SK-N-SH (cell line): ENCODE results near the gene IGFL1.

Source experiments
- CHD2 ChIP-seq: fragments of 150-350 bp; IDR thresholded peaks from 2 replicates; pipeline ENCODE4 v1.6.1; 2018; ENCODE audit warnings: low read length; ENCODE audit not compliant: partially characterized antibody
- CTCF ChIP-seq: fragments of 200-600 bp; sonication (generic); IDR thresholded peaks from 2 replicates; pipeline ENCODE4 v1.6.1; 2017; ENCODE audit warnings: antibody characterized with exemption, mild to moderate bottlenecking, moderate library complexity
- MXI1 ChIP-seq: IDR thresholded peaks from 2 replicates; pipeline ENCODE4 v1.6.1; 2012; ENCODE audit warnings: mild to moderate bottlenecking, low read depth, low read length, improper control_type of control experiment
- PBX3 ChIP-seq: IDR thresholded peaks from 2 replicates; pipeline ENCODE4; 2012
- YY1 ChIP-seq: IDR thresholded peaks from 2 replicates; pipeline ENCODE4 v1.4.0; 2012; ENCODE audit warnings: low read depth, mild to moderate bottlenecking

- no peak for TF ChIP-seq CHD2
- TF ChIP-seq CTCF: no peak
- TF ChIP-seq MXI1: no peak
- no peak for TF ChIP-seq YY1
- TF ChIP-seq PBX3: no peak
Observed at GRCh38 chr19:46213806-46214205, 15.7 kb upstream of the IGFL1 start.
